Keratinocyte (primary cell): ENCODE results near the gene CCSER1. TPM values are rescaled to one million over a fixed set of nuclear protein-coding genes. Genes with fewer than 3 reads are reported as not detected.

Experiments used
- DNase-seq: peaks from one replicate; pipeline ENCODE4 v3.0.0-alpha.2; 2011; ENCODE audit warnings: low read depth, missing footprints, low spot score
- FAIRE-seq: peaks from 2 replicates; lab custom pipeline; 2011; peaks lifted over from hg19 to GRCh38; lab: Jason Lieb, UNC
- H2AFZ ChIP-seq: 2 replicates; pipeline ENCODE4 v1.6.0; 2012; ENCODE audit warnings: low read length, control low read depth, inconsistent platforms; ENCODE audit not compliant: control insufficient read depth
- H3K27ac ChIP-seq: 2 replicates; pipeline ENCODE4 v1.5.1; 2011; ENCODE audit warnings: low read length; ENCODE audit not compliant: control insufficient read depth, insufficient read depth
- H3K27me3 ChIP-seq: 3 replicates; pipeline ENCODE4 v1.6.0; 2011; ENCODE audit warnings: low read length; ENCODE audit not compliant: control insufficient read depth, insufficient read depth; ENCODE audit errors: extremely low read depth
- H3K36me3 ChIP-seq, 2 experiments: 2 replicates in 1 of 2; 3 replicates in 1 of 2; pipeline ENCODE4 v1.5.1; 2011; ENCODE audit warnings: low read length in 2 of 2, mild to moderate bottlenecking in 1 of 2; ENCODE audit not compliant: control insufficient read depth in 2 of 2, insufficient read depth in 2 of 2; ENCODE audit errors: extremely low read depth in 1 of 2
- H3K4me1 ChIP-seq: 3 replicates; pipeline ENCODE4 v1.5.1; 2011; ENCODE audit warnings: low read length; ENCODE audit not compliant: control insufficient read depth, insufficient read depth; ENCODE audit errors: extremely low read depth
- H3K4me2 ChIP-seq: 3 replicates; pipeline ENCODE4 v1.6.0; 2011; ENCODE audit warnings: low read depth, low read length; ENCODE audit not compliant: control insufficient read depth, insufficient read depth; ENCODE audit errors: extremely low read depth
- H3K4me3 ChIP-seq, 3 experiments: fragments of 200-600 bp in 1 of 3; sonication (generic) in 1 of 3; 2 replicates in 2 of 3; 3 replicates in 1 of 3; pipeline ENCODE4 v1.5.1; 2011 to 2016; ENCODE audit warnings: low read length in 3 of 3, mild to moderate bottlenecking in 3 of 3, control low read depth in 2 of 3, inconsistent platforms in 1 of 3, low read depth in 1 of 3, mixed read lengths in 1 of 3, mixed run types in 1 of 3, moderate library complexity in 1 of 3; ENCODE audit not compliant: control insufficient read depth in 2 of 3, insufficient read depth in 2 of 3; ENCODE audit errors: extremely low read depth in 1 of 3
- H3K79me2 ChIP-seq: 2 replicates; pipeline ENCODE4 v1.6.0; 2012; ENCODE audit warnings: low read length; ENCODE audit not compliant: control insufficient read depth, insufficient read depth
- H3K9ac ChIP-seq: 3 replicates; pipeline ENCODE4 v1.6.0; 2011; ENCODE audit warnings: low read length; ENCODE audit not compliant: control insufficient read depth, insufficient read depth; ENCODE audit errors: extremely low read depth
- H3K9me1 ChIP-seq: 3 replicates; pipeline ENCODE4 v1.6.0; 2011; ENCODE audit warnings: low read length; ENCODE audit not compliant: control insufficient read depth, insufficient read depth; ENCODE audit errors: extremely low read depth
- H3K9me3 ChIP-seq: 2 replicates; pipeline ENCODE4 v1.5.1; 2012; ENCODE audit warnings: low read depth, low read length; ENCODE audit not compliant: control insufficient read depth
- H4K20me1 ChIP-seq: 3 replicates; pipeline ENCODE4 v1.6.0; 2011; ENCODE audit warnings: low read length; ENCODE audit not compliant: control insufficient read depth, insufficient read depth; ENCODE audit errors: extremely low read depth
- CTCF ChIP-seq, 3 experiments: IDR thresholded peaks in 1 of 3; conservative IDR thresholded peaks in 1 of 3; optimal IDR thresholded peaks in 1 of 3; 2 replicates in 2 of 3; 3 replicates in 1 of 3; pipeline versions ENCODE3 to v1.5.1; 2011; ENCODE audit warnings: low read length in 3 of 3, mild to moderate bottlenecking in 3 of 3, moderate library complexity in 2 of 3, control low read depth in 1 of 3, inconsistent platforms in 1 of 3; ENCODE audit not compliant: insufficient read depth in 2 of 3; ENCODE audit errors: extremely low read depth in 1 of 3
- EZH2 ChIP-seq: IDR thresholded peaks from one replicate; pipeline ENCODE4 v1.6.1; 2012; ENCODE audit warnings: inconsistent platforms, mild to moderate bottlenecking, low read length, moderate library complexity
- dilution Hi-C: fragments of 300-500 bp; cut with MboI; formaldehyde crosslinking; loops from one replicate; pipeline ENCODE4 v1.7.0; 2020; ENCODE audit warnings: low sequenced_read_pairs; ENCODE audit not compliant: extremely low pct_ligation_motif_present
- polyA plus RNA-seq, 5 experiments: library from polyadenylated mRNA; depleted of rRNA in 3 of 5; stranded (reverse) in 3 of 5; stranded (forward) in 1 of 5; unstranded in 1 of 5; fragments of >200 nt; gene quantifications; 1 replicate in 1 of 5; 2 replicates in 3 of 5; 3 replicates in 1 of 5; pipeline versions ENCODE4 v1.2.1 to v1.2.3, GENCODE V29; 2011 to 2012; ENCODE audit warnings: missing spikeins in 2 of 5, low read depth in 1 of 5, low replicate concordance in 1 of 5

Gene CCSER1
- polyA plus RNA-seq, 1 donor (not counting 4 experiments of a cell fraction or from before 2014, with no cell fraction given) = 1.2 TPM

- no peak overlapping the region for H3K9ac ChIP-seq
- H2AFZ ChIP-seq = no peak overlapping the region
- dilution Hi-C loops = no loop called here
- no peaks in the 10 kb centered on the region for H3K36me3 ChIP-seq
- no peaks in the 10 kb centered on the region for H3K79me2 ChIP-seq
- no peak overlapping the region for H3K4me2 ChIP-seq
- no peaks in the 10 kb centered on the region for H4K20me1 ChIP-seq
- no peak for FAIRE-seq
- no peak for DNase-seq
- no peaks in the 10 kb centered on the region for H3K4me1 ChIP-seq
- H3K9me1 ChIP-seq = no peaks in the 10 kb centered on the region
- TF ChIP-seq EZH2 = no peak
- H3K4me3 ChIP-seq = no peak overlapping the region
- no peaks in the 10 kb centered on the region for H3K27me3 ChIP-seq
- no peak overlapping the region for H3K27ac ChIP-seq
- H3K9me3 ChIP-seq = no peaks in the 10 kb centered on the region
Measured at GRCh38 chr4:91630764-91631163, 1503.6 kb downstream of the CCSER1 start.

- dilution Hi-C loops = no loop called here
- Histone ChIP-seq H3K9ac (no peak overlapping the region), H4K20me1 (no peaks in the 10 kb centered on the region), H3K36me3 (no peaks in the 10 kb centered on the region), H3K4me1 (no peaks in the 10 kb centered on the region), H3K27me3 (no peaks in the 10 kb centered on the region), H3K4me2 (no peak overlapping the region), H2AFZ (no peak overlapping the region), H3K79me2 (no peaks in the 10 kb centered on the region), H3K27ac (no peak overlapping the region), H3K9me3 (no peaks in the 10 kb centered on the region), H3K9me1 (no peaks in the 10 kb centered on the region), H3K4me3 (no peak overlapping the region)
- TF ChIP-seq EZH2 (no peak), CTCF (optimal IDR thresholded peaks at IDR 0.05 in 1 of 3, IDR thresholded peaks at IDR 0.05 in 1 of 3, conservative IDR thresholded peaks at IDR 0.05 in 1 of 3; ENCODE audit: extremely low read depth in 1 of 3, insufficient read depth in 2 of 3, low read length in 3 of 3) (no peak)
- no peak for FAIRE-seq
- DNase-seq = no peak
Measured at GRCh38 chr4:91631335-91631734, 1504.1 kb downstream of the CCSER1 start.

GRCh38 chr4:91636083-91636482, 1508.9 kb downstream of the CCSER1 start:
- no peaks in the 10 kb centered on the region for H3K9me3 ChIP-seq
- no peak for FAIRE-seq
- H3K9ac ChIP-seq = no peak overlapping the region
- dilution Hi-C loops = no loop called here
- H2AFZ ChIP-seq = no peak overlapping the region
- no peak overlapping the region for H3K27ac ChIP-seq
- no peak for DNase-seq
- no peaks in the 10 kb centered on the region for H4K20me1 ChIP-seq
- H3K4me3 ChIP-seq = no peak overlapping the region
- no peak for TF ChIP-seq EZH2
- TF ChIP-seq CTCF (optimal IDR thresholded peaks at IDR 0.05 in 1 of 3, IDR thresholded peaks at IDR 0.05 in 1 of 3, conservative IDR thresholded peaks at IDR 0.05 in 1 of 3; ENCODE audit: extremely low read depth in 1 of 3, insufficient read depth in 2 of 3, low read length in 3 of 3) = no peak
- no peaks in the 10 kb centered on the region for H3K4me1 ChIP-seq
- no peaks in the 10 kb centered on the region for H3K79me2 ChIP-seq
- no peaks in the 10 kb centered on the region for H3K27me3 ChIP-seq
- no peaks in the 10 kb centered on the region for H3K9me1 ChIP-seq
- no peak overlapping the region for H3K4me2 ChIP-seq
- H3K36me3 ChIP-seq = no peaks in the 10 kb centered on the region
